SK-N-MC (cell line): ENCODE measurements around the gene ANK3.

ENCODE experiments used
- EZH2 ChIP-seq: fragments of 200-600 bp; sonication (generic); IDR thresholded peaks from one replicate; pipeline ENCODE4 v1.6.1; 2017; ENCODE audit warnings: antibody characterized with exemption
- POLR2AphosphoS5 ChIP-seq: IDR thresholded peaks from 2 replicates; pipeline ENCODE4 v1.6.1; 2012; ENCODE audit warnings: mild to moderate bottlenecking, low read depth, low read length, borderline replicate concordance

DNA sequence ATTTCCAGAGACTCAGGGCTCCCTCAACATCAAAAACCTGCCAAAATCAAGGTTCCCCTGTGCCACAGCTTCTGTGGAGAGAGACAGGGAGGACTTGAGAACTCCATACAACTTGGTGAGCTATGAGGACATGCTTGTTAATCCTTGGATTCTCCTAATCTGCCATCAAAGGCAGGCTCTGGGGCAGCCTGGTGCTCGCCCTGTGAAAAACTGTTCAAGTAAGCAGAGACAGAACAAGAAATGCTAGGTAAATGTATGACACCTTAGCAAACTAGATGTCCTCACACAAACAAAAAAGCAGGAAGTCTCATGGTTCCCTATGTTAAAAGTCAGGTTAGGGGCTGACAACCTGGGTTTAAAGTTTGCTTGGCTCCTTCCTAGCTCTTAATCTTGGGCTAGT is 73.6 kb downstream of the ANK3 start:
- no peak for TF ChIP-seq POLR2AphosphoS5
- TF ChIP-seq EZH2, result no peak
